Vagina (tissue), 2 donors: ENCODE results near the gene EIF1AX.

ENCODE experiments used
- POLR2A ChIP-seq, 2 donors: fragments of 450-650 bp; IDR thresholded peaks; one replicate each; pipeline ENCODE4 v1.6.1; 2017; ENCODE audit warnings: antibody characterized with exemption in 2 of 2, mild to moderate bottlenecking in 2 of 2, moderate library complexity in 2 of 2
- TF ChIP-seq, protein P1 (sequence below), 3 experiments: fragments of 450-650 bp in 2 of 3; fragments of 200-600 bp in 1 of 3; sonication (generic) in 1 of 3; IDR thresholded peaks; one replicate each; pipeline ENCODE4 v1.5.1; 2017 to 2019; ENCODE audit warnings: antibody characterized with exemption in 3 of 3, mild to moderate bottlenecking in 2 of 3, moderate library complexity in 2 of 3

DNA sequence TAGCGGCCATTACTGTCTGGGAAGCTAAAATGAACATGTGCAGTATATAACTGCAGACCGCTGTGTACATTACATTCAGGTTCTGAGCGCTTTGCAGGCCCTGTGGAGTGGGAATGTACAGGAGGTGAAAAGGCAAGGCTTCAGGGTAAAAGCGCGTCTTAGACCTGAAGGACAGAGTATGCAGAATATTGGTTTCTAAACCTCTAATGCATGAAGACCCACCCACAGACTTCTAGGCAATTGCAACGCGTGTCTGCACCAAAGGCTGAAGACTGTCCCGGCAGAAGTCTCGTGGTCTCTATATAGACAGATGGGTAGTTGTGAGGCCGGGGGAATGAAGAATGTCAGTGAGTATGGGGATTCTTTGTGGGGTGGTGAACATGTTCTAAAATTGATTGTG, 30.4 kb downstream of the EIF1AX start:
- TF ChIP-seq POLR2A (IDR thresholded peaks at IDR 0.05) = no peak
- TF ChIP-seq, protein P1, sequence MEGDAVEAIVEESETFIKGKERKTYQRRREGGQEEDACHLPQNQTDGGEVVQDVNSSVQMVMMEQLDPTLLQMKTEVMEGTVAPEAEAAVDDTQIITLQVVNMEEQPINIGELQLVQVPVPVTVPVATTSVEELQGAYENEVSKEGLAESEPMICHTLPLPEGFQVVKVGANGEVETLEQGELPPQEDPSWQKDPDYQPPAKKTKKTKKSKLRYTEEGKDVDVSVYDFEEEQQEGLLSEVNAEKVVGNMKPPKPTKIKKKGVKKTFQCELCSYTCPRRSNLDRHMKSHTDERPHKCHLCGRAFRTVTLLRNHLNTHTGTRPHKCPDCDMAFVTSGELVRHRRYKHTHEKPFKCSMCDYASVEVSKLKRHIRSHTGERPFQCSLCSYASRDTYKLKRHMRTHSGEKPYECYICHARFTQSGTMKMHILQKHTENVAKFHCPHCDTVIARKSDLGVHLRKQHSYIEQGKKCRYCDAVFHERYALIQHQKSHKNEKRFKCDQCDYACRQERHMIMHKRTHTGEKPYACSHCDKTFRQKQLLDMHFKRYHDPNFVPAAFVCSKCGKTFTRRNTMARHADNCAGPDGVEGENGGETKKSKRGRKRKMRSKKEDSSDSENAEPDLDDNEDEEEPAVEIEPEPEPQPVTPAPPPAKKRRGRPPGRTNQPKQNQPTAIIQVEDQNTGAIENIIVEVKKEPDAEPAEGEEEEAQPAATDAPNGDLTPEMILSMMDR (IDR thresholded peaks at IDR 0.05) = no peak
